ENCODE measurements around the gene PBRM1.

The PBRM1 gene

DNA sequence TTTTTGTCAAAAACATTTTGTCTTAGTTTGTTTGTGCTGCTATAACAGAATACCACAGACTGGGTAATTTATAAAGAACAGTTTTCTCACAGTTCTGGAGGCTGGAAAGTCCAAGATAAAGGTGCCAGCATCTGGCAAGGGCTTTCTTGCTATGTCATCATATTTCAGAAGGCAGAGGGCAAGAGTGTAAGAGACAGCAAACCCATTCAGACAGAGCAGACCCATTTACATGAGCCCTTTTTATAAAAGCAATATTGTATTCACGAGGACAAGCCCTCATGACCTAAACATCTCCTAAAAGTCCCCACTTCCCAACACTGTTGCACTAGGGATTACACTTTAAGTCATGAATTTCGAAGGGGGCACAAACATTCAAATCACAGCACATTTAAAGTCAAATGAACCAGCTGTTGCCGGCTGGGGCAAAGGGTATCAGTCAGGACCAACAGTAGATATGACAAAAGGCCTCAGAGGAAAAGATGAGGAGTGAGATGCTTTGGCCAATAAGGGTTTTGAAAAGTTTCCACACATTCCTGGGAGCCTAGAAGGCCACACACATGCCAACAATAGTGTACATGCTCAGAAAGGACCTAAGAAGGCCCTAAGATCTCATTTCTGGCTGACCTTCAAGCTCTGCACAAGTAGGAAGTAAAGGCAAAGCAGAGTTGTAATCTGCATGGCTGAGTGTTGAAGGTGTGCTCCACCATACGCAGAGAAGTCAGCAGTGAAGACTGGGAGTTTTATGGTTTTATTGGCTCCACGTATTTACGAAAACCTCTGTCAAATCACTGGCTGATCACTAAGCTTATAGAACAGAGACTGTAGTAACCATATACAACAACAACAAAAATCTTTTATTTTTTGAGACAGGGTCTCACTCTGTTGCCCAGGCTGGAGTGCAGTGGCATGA lies 111.4 kb downstream of the PBRM1 start:
- no peak for DNase-seq (ENCODE audit: low read depth in 2 of 2)

DNA sequence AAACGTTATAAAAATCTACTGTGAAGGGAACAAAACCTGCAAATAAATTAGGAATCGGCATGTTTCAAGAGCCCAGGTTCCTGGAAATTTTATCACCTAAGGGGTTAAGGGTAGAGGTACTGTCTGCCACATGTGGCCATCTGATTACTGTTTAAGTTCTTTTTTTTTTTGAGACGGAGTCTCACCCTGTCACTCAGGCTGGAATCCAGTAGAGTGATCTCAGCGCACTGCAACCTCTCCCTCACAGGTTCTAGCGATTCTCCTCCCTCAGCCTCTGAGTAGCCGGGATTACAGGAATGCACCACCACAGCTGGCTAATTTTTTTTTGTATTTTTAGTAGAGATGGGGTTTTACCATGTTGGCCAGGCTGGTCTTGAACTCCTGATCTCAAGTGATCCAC lies 113.5 kb downstream of the PBRM1 start:
- no peak for DNase-seq (ENCODE audit: low read depth in 2 of 2)

DNA sequence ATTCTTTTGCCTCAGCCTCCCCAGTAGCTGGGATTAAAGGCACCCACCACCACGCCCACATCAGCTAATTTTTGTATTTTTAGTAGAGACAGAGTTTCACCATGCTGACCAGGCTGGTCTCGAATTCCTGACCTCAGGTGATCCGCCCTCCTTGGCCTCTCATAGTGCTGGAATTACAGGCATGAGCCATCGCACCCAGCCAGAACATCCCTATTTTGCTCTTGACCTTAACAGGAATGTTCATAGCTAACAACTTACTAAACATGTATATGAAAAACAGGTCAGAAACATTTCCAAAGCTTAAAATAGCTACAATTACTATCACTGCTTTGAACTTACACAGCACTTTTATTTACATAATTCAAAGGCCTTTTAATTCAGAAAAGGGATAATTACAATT lies 115.6 kb downstream of the PBRM1 start:
- no peak for DNase-seq (ENCODE audit: low read depth in 2 of 2)

DNA sequence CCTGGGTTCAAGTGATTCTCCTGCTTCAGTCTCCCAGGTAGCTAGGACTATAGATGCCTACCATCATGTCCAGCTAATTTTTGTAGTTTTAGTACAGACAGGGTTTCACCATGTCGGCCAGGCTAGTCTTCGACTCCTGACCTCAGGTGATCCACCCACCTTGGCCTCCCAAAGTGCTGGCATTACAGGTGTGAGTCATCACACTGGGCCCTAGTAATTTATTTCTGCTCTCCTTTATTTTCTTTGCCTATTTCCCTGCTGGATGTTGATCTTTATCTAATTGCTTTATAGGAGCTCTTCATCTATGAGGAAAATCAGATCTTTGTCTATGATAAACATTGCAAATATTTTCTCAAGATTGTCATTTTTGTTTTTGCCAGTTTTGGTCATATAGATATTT lies 117.6 kb downstream of the PBRM1 start:
- no peak for DNase-seq (ENCODE audit: low read depth in 2 of 2)

DNA sequence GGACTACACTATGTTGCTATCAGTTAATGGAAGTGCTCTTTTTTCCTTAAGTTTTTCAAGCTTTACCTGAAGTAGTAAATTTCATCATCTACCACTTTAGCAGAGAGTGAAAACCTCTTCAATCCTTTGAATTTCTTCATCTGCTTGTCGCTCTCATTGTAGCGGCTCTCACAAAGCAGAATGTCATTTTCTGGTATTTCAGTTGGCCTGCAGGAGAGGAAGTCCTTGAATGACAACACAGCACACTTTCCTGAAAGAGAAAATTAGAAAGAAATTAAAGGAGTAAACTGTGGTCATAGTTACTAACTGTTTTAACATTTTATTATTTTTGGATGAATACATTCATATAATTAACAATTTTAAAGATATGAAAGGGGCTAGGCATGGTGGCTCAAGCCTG lies 121.7 kb downstream of the PBRM1 start:
- DNase-seq (ENCODE audit: low read depth in 2 of 2): no peak

DNA sequence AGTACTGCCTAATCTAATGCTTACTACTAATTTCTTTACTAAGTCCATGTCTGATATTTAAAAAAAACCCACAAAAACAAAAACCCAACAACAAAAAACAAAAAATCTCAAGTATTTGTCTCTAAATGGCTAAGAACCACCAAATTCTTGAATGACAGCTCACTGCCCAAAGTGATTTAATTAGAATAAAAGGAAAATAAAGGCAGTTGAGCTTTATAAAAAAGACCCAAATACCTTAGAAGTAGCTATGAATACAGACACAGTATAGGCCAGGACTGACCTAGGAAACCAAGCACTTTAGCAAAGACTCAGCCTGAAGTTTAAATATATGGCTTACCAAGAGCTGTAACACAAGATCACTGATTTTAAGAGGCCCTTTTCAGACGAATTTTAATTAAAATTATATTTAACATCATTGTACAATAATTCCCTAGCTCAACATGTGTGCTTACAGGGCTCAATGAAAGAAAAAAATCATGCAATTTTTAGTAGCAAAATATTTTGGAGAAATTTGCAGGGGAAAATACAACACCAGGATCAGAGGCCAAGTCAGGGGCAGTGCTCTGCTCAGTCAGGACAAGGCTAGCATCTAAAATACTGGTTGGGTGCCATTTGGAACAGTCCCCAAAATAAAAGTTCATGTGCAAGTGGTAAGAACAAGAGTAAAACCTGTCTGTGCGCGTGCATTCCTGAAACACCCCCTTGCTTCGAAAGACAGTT lies 124.5 kb downstream of the PBRM1 start:
- no peak for DNase-seq (ENCODE audit: low read depth in 2 of 2)

DNA sequence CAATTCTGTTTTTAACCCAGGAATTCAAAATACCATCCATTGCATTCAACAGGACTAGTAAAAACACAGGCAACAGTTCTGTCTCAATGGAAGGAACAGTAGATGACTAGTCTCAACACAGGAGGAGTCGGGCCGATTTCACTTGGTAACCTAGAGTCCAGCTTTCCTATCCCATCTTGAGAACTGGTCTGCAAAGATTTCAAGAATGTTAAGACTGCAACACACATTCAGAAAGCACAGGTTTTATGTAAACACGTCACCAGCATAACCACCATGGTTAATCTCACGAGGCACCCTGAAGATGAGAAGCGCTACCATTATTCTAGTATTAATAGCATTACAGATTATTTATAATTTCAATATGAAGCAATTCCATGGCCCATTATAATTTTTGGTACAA lies 127.3 kb downstream of the PBRM1 start:
- DNase-seq (ENCODE audit: low read depth in 2 of 2): no peak

DNA sequence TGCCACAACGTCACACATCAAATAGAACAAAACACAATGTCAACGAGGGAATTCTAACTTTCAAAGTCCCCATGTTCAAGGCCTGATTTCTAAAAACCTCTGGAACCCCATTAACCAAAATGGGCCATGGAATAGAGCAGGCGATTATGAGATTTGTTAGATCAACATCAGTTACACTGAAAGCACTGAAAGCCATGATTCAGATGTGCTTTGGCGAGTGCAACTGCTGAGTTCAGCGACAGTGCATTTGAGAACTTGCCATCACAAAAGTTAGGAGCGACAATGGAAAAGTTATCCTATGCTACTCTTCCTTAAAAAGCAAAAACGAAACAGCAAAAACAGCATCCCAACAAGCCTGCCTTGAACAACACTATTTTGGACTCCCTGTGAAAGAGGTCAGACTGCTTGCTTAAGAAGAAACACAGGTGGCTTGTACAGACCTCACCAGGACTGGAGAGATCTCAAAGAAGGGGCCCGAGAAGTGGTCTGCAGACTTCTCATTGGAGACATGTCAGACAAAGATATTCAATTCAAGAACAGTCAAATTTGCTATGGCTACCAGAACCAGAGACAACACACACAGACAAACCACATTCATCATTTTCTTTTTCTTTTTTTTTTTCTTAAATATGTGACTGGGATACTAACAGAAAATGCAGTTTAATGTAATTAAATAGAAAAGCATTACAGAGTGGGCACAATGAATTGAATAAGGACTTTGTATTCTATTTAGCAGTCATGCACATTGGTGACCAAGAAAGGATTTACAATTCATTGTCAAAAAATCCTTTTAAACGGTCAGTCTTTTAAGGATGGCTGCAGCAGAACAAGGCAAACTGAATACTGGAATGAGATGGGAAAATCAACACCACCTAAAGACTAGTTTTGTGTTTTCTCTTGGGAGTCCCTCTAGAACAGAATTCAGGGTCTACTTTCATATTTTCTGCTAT lies 128.4 kb downstream of the PBRM1 start:
- no peak for DNase-seq (ENCODE audit: low read depth in 2 of 2)

DNA sequence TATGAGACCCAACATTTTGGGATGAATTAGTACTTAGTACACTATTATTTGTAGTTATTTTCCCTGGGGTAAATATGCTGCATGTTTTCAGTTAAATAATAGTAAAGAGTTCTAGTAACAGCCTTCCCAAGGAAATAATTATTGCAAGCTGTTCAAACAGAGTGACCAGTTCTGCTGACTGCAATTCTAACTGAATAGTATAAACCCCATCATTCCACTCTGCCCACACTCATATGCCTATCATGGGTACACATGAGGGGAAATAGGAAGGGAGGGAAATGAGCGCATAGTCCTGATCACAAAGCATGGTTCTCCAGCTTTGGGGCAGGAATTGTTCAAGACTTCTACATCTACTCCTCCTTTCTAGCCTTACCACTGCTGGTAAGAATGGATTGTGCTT lies 130.7 kb downstream of the PBRM1 start:
- DNase-seq (ENCODE audit: low read depth in 2 of 2): no peak

DNA sequence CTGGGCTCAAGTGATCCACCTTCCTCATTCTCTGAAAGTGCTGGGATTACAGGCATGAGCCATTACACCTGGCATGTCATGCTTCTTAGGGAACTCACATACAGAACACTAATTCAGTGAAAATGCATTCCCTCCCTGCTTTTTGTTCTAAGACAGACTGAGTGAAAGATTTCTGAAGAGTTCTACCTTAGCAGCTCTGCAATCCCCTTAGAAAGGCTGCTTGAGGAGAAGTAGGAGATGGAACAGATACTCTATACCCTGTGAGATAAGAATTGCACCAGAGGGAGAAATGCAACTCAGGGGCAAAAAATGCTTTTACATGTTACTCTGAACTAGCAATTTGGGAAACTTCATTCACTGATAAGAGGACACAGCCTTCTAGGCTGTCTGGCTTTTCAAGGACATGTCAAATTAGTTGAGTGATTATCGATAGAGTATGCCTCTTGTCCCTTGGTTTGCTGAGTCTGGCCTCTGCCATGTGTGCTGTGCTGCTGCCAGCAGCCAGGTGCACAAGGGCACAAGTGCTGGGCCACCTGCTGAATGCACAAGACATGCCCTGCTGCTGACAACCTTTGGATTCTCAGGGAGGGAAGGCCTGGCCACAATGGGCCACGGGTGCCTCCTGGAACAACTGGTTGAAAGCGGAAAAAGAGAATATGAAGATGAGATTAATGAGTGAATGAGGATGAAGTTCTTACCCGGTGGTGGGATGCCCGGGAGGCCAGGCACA lies 131.5 kb downstream of the PBRM1 start:
- DNase-seq (ENCODE audit: low read depth in 2 of 2): no peak

DNA sequence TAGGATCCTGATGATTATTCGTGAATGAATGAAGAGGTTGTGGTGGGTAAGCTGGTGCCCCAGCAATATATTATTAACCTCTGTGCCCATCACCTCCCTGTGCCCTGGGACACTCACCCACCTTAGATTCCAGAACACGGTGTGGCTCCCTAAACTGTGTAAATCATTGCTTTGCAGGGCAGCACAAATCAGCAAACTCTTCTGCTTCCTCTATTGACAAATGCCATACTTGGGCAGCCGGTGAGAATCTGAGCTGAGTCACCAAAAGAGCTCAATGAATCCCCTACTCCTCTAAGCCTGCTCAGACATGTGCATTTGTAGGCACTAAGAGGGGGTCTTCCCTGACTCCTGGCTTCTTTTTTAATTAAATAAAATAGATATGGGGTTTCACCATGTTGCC lies 133.6 kb downstream of the PBRM1 start:
- DNase-seq (ENCODE audit: low read depth in 2 of 2): no peak

DNA sequence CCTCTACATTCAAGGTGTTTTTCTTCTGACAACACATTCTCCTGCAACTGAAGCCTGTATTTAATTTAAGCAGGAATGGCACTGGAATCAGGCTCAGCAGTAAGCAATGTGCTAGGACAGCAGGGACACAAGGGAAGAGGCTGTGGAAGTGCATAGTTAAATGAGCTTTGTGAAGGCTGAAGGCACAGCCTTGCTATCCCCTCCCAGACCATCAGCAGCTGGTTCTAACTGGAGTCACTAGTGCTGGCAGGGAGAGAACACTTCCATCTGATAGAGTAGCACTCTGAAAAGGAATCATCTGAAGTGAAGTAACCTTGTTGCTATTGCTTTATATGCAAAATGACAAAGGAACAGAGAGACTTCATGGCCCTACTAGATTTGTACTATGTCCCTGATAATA lies 134.6 kb downstream of the PBRM1 start:
- no peak for DNase-seq (ENCODE audit: low read depth in 2 of 2)

DNA sequence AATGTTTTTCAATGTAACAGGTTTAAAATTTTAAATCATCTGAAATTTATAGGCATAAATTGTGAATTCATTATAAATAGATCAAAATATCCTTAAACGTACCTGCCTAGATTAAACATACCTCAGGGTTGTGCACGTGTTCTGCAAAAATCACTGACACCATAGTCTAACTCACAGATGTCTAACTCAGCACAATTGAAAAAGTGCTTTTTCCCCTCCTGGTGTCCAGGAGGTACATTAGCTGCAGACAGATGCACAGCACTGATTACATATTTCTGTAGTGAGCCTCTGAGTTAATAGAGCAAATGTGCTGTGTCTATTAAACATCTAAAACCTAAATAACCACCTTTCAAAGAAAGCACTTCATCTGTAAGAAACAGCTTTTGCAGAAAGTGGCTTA lies 138.6 kb downstream of the PBRM1 start:
- no peak for DNase-seq (ENCODE audit: low read depth in 2 of 2)

DNA sequence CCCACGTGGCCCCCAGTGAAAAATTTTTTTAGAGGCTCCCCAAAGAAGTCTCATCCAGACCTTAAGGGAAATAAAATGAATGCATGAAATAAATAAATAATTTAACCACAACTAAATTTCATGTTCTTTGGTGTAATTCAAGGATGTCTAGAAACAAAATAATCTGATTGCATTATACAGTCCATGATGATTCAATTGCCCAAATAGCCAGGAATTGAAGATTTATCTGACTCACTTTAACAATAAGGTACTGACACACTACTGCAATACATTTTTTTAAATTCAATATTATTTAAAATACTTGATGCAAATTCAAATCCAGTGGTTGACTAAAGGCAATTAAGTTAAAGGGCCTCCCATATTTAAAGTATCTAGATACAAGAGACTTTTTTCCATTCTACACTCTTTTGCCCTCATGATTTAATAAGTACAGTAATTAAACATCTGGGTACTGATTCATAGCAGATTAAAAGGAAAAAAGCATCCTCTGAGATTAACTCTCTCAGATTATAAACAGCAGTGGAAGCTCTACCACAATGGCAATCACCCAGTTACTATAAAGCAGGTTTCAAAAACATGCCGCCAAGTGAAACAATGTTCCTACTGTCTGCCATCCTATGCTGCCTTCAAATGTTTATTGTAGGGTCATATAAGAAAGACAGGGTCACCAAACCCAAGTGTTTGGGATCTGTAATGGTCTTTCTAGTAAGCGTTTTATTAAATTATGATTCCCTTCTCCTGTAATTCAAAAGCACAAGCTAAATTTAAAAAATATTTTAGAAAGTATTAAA lies 139.4 kb downstream of the PBRM1 start:
- no peak for DNase-seq (ENCODE audit: low read depth in 2 of 2)

DNA sequence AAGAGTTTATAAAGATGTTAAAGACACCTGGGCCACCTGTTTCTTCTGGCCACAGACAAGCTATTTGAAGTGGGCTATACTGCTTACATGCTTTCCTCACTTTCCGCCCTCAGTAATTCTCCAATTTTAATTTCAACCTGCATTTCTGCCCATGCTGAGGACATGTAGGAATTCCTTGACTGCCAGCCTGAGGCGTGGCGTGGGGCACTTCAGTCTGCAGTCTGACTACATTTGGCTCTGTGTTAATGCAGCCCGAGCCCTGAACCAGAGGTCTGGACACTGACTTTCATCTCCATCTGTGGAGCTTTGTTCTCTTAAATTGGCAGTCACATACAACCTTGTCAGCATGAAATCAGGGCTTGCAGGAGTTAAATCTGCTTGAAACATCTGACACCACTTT lies 140.8 kb downstream of the PBRM1 start:
- DNase-seq (ENCODE audit: low read depth in 2 of 2): no peak

DNA sequence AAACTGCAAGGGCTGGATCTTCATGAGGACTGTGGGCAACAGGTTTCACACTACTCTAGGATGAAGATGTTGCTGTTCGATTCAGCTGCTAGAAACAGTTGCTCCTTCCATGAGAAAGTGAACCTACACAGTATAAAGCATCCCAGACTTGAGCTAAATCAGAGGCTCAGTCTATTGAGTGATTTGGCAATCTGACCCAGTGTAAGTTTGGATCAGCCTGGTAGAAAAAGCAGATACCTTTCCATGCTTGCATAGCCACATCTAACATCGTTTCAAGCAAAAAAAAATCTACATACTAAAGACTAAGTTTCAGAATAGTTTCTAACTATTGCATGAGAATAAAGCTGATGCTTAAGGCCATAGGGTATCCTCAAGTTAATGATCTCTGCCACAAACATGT lies 144.7 kb downstream of the PBRM1 start:
- no peak for DNase-seq (ENCODE audit: low read depth in 2 of 2)

DNA sequence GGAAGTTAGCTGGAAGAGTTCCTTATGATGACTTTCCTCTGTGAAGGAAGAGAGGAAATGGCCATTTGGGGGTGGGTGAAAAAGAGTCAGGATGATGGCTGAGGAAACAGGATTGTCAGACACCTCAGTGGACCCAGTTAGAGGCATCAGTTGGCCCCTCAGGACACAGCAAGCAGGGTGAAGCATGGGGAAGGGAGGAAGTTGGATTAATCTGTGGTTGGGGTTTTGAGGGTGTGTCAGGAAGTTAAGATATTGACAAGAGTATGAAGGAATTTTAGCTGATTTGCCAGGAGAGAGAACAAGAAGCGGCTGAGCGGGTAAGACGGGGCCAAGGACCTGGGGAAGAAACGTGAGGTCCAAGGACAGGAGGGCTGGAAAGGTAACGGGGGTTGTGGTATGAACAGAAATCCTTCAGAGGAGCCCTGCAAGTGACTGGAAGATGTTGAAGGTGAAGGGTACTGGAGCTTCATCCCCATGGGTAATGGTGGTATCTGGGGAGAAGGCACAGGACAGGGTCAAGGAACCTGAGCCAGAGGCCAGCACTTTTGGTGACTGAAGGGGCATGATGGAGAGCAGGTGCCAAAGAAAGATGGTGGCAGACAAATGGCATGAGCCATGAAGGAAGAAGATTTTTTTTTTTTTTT lies 146.6 kb downstream of the PBRM1 start:
- no peak for DNase-seq (ENCODE audit: low read depth in 2 of 2)

DNA sequence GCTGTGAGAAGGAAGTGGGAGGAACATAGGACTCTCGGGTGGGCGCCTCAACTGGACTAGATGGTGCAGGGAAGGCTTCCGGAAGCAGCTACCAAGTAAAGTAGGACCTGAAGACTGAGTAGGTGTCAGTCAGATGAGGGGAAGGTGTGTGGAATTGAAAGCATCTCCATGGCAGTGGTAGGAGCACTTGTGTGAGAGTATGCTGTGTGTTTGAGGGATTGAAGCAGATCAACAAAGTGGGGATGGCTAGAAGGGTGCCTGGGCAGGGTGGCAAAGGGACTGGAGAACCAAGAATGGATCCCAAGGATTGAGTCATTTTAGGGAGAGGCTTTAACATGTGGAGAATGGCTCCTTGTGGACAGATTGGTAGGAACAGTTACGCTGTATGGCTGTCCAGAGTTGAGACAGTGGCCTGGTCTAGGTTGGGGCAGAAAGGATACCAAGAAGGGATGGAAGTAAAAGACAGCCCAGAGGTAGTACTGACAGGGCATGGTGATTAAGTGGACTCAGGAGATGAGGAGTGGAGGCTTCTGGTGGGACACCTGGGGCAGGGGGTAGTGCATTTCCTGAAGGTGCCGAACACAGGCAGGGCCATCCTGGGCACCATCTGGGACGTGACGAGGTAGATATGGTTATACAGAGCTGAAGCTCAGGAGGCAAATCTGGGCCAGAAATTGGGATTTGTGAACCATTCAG lies 147.8 kb downstream of the PBRM1 start:
- DNase-seq (ENCODE audit: low read depth in 2 of 2): no peak

DNA sequence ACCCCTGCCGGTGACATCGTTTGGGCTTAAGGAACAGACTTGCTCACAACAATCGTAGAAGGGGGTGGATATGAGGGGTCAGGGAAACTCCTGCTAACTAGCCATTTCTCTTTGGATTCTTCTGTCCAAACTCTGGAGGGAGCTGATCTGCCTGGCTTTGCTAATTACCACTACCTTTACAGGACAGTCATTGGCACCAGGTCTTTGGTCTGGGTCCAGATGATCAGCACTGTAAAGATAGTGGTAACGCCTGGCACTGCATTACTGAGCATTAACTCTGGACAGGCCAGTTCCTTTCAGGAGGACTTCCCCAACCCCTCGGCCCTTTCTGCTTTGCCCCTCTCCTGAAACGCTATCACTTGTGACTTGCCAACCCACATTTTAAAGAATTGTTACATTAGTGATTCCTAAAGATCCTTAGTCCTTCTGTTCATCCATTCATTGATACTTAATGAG lies 148.5 kb downstream of the PBRM1 start:
- no peak for DNase-seq (ENCODE audit: low read depth in 2 of 2)
